ENCODE data around the gene C13orf46.
"Not testable (repeated sequence)": the region's sequence is repeated elsewhere in the genome, so short reads cannot be mapped to it uniquely, and the experiment has no call there.

The C13orf46 gene

DNA sequence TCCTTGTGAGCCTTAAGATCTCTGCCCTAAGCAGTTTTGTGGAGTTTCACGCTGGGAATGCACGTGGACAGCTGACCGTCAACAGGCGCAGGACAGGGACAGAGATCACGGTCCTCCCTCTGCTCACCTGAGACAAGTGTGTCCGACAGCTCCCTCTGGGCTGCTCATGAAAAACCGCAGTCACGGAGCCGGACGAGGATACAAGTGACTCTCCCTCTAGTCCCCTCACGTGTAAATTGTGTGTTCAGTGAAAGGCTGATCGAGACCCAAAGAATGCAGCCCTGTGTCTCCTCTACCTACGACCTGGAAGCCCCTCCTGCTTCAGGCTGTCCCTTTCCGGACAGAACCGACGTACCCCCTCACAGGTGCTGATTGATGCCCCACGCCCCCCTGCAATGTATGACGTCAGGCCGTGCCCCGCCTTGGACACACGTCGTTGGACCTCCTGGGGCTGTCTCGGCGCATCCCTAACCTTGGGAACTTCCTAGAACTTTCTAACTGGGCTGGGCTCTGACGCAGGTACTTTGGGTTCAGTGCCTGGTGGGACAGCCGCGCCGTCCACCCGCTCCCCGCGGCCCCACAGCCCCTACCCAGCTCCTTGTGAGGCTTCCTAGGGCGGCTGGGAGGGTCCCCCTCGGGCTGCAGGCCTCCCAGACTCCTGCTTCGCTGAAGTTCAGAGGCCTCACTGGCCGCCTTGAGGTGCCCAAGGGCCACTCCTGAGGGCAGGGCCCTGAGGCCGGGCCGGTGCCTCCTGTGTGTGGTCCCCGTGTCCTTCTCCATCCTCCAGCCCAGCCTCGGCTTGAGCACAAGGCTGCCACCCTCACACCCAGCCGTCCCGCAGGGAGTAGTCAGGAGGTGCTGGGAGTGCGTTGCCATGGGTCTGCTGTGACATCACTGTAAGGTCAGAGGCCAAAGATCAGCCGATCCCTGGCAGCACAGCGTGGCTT is at the start of gene C13orf46:
C13orf46 (minus strand) TSS at position 859 of the 947 bp plus-strand sequence; CDS start at position 780, 79 bp downstream.
- Histone ChIP-seq H3K4me1 (ENCODE audit: control insufficient read depth in 2 of 2, insufficient read depth in 2 of 2, low read length in 2 of 2) (peaks cover 15 to 20% of the 10 kb centered on the region in 2 donors), H3K27ac (ENCODE audit: low read depth in 2 of 2, low read length in 2 of 2) (no peak within 1 kb of the TSS), H3K9me3 (ENCODE audit: control insufficient read depth in 2 of 2, low read length in 2 of 2) (no peaks in the 10 kb centered on the region), H3K27me3 (ENCODE audit: control insufficient read depth in 2 of 2, insufficient read depth in 2 of 2, low read length in 2 of 2) (no peaks in the 10 kb centered on the region), H3K4me3 (ENCODE audit: low read length in 2 of 2) (no peak within 1 kb of the TSS), H3K36me3 (ENCODE audit: control insufficient read depth in 2 of 2, insufficient read depth in 2 of 2, low read length in 2 of 2) (peaks cover 0 to 2% of the 10 kb centered on the region in 2 donors), H3K9ac (ENCODE audit: low read depth in 1 of 2, low read length in 2 of 2) (no peak within 1 kb of the TSS)

DNA sequence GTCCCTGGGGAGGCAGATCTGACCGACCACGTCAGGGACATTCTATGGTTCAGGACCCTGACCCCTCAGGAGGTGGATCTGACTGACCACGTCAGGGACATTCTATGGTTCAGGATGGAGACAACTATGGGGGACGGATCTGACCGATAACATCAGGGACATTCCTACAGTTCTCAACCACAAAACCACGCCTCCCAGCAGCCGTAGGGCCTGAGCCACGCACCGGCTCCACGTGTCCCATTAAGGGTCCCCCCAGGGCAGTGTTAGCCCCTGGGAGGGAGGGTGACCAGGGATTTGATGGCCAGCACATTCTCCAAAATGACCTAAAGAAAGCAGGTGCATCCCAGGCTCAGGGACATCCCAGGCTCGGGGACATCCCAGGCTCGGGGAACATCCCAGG is 49.0 kb upstream of the C13orf46 start:
- Histone ChIP-seq H3K36me3 (ENCODE audit: control insufficient read depth in 2 of 2, insufficient read depth in 2 of 2, low read length in 2 of 2) (peaks cover 0 to 21% of the 10 kb centered on the region in 2 donors), H3K9ac (ENCODE audit: low read depth in 1 of 2, low read length in 2 of 2) (no peak overlapping the region), H3K27me3 (ENCODE audit: control insufficient read depth in 2 of 2, insufficient read depth in 2 of 2, low read length in 2 of 2) (no peaks in the 10 kb centered on the region), H3K4me3 (ENCODE audit: low read length in 2 of 2) (no peak overlapping the region), H3K9me3 (ENCODE audit: control insufficient read depth in 2 of 2, low read length in 2 of 2) (no peaks in the 10 kb centered on the region), H3K4me1 (ENCODE audit: control insufficient read depth in 2 of 2, insufficient read depth in 2 of 2, low read length in 2 of 2) (peaks cover 13 to 19% of the 10 kb centered on the region in 2 donors), H3K27ac (ENCODE audit: low read depth in 2 of 2, low read length in 2 of 2) (no peak overlapping the region)

GRCh38 chr13:114022309-114022669 is 48.4 kb upstream of the C13orf46 start:
- Histone ChIP-seq H3K27me3 (ENCODE audit: control insufficient read depth in 2 of 2, insufficient read depth in 2 of 2, low read length in 2 of 2) (no peaks in the 10 kb centered on the region), H3K36me3 (ENCODE audit: control insufficient read depth in 2 of 2, insufficient read depth in 2 of 2, low read length in 2 of 2) (peaks cover 0 to 24% of the 10 kb centered on the region in 2 donors), H3K4me3 (ENCODE audit: low read length in 2 of 2) (no peak overlapping the region), H3K27ac (ENCODE audit: low read depth in 2 of 2, low read length in 2 of 2) (no peak overlapping the region), H3K9me3 (ENCODE audit: control insufficient read depth in 2 of 2, low read length in 2 of 2) (no peaks in the 10 kb centered on the region), H3K9ac (ENCODE audit: low read depth in 1 of 2, low read length in 2 of 2) (no peak overlapping the region), H3K4me1 (ENCODE audit: control insufficient read depth in 2 of 2, insufficient read depth in 2 of 2, low read length in 2 of 2) (peaks cover 7 to 16% of the 10 kb centered on the region in 2 donors)

GRCh38 chr13:114021464-114022308 is 47.8 kb upstream of the C13orf46 start:
- H3K27me3 ChIP-seq (ENCODE audit: control insufficient read depth in 2 of 2, insufficient read depth in 2 of 2, low read length in 2 of 2), result no peaks in the 10 kb centered on the region
- no peak overlapping the region for H3K27ac ChIP-seq (ENCODE audit: low read depth in 2 of 2, low read length in 2 of 2)
- H3K9me3 ChIP-seq (ENCODE audit: control insufficient read depth in 2 of 2, low read length in 2 of 2), result no peaks in the 10 kb centered on the region
- peaks cover 4 to 13% of the 10 kb centered on the region in 2 donors for H3K4me1 ChIP-seq (ENCODE audit: control insufficient read depth in 2 of 2, insufficient read depth in 2 of 2, low read length in 2 of 2)
- peaks cover 0 to 24% of the 10 kb centered on the region in 2 donors for H3K36me3 ChIP-seq (ENCODE audit: control insufficient read depth in 2 of 2, insufficient read depth in 2 of 2, low read length in 2 of 2)
- no peak overlapping the region for H3K9ac ChIP-seq (ENCODE audit: low read depth in 1 of 2, low read length in 2 of 2)
- H3K4me3 ChIP-seq (ENCODE audit: low read length in 2 of 2), result no peak overlapping the region

GRCh38 chr13:114020750-114021463 is 47.0 kb upstream of the C13orf46 start:
- Histone ChIP-seq H3K27ac (ENCODE audit: low read depth in 2 of 2, low read length in 2 of 2) (no peak overlapping the region), H3K4me1 (ENCODE audit: control insufficient read depth in 2 of 2, insufficient read depth in 2 of 2, low read length in 2 of 2) (peaks cover under 1 to 10% of the 10 kb centered on the region in 2 donors), H3K27me3 (ENCODE audit: control insufficient read depth in 2 of 2, insufficient read depth in 2 of 2, low read length in 2 of 2) (no peaks in the 10 kb centered on the region), H3K36me3 (ENCODE audit: control insufficient read depth in 2 of 2, insufficient read depth in 2 of 2, low read length in 2 of 2) (peaks cover 0 to 28% of the 10 kb centered on the region in 2 donors), H3K9ac (ENCODE audit: low read depth in 1 of 2, low read length in 2 of 2) (no peak overlapping the region), H3K4me3 (ENCODE audit: low read length in 2 of 2) (no peak overlapping the region), H3K9me3 (ENCODE audit: control insufficient read depth in 2 of 2, low read length in 2 of 2) (no peaks in the 10 kb centered on the region)

GRCh38 chr13:114020134-114020533 is 46.3 kb upstream of the C13orf46 start:
- peaks cover 0 to 33% of the 10 kb centered on the region in 2 donors for H3K36me3 ChIP-seq (ENCODE audit: control insufficient read depth in 2 of 2, insufficient read depth in 2 of 2, low read length in 2 of 2)
- not testable (repeated sequence) for H3K4me1 ChIP-seq (ENCODE audit: control insufficient read depth in 2 of 2, insufficient read depth in 2 of 2, low read length in 2 of 2)

DNA sequence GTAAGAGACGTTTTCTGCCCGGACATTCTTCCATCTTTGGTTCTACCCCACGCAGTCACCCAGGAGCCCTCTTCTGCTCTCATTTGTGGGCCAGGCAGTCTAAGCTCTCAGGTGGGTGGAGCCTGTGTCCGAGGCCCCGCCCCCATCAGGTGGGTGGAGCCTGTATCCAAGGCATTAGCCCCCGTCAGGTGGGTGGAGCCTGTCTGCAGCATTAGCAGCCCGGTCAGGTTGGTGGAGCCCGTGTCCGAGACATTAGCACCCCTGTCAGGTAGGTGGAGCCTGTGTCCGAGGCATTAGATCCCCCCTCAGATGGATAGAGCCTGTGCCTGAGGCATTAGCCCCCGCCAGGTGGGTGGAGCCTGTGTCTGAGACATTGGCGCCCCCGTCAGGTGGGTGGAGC is 45.5 kb upstream of the C13orf46 start:
- Histone ChIP-seq H3K27ac (ENCODE audit: low read depth in 2 of 2, low read length in 2 of 2) (no peak overlapping the region), H3K4me3 (ENCODE audit: low read length in 2 of 2) (no peak overlapping the region), H3K9me3 (ENCODE audit: control insufficient read depth in 2 of 2, low read length in 2 of 2) (no peaks in the 10 kb centered on the region), H3K36me3 (ENCODE audit: control insufficient read depth in 2 of 2, insufficient read depth in 2 of 2, low read length in 2 of 2) (peaks cover 0 to 36% of the 10 kb centered on the region in 2 donors), H3K4me1 (ENCODE audit: control insufficient read depth in 2 of 2, insufficient read depth in 2 of 2, low read length in 2 of 2) (peaks cover 10% of the 10 kb centered on the region in 2 donors), H3K9ac (ENCODE audit: low read depth in 1 of 2, low read length in 2 of 2) (no peak overlapping the region), H3K27me3 (ENCODE audit: control insufficient read depth in 2 of 2, insufficient read depth in 2 of 2, low read length in 2 of 2) (no peaks in the 10 kb centered on the region)

More at GRCh38 chr13:114020134-114020533, 46.3 kb upstream of the C13orf46 start:
- H3K27ac ChIP-seq (ENCODE audit: low read depth in 2 of 2, low read length in 2 of 2); H3K4me3 ChIP-seq (ENCODE audit: low read length in 2 of 2); H3K27me3 ChIP-seq (ENCODE audit: control insufficient read depth in 2 of 2, insufficient read depth in 2 of 2, low read length in 2 of 2); H3K9me3 ChIP-seq (ENCODE audit: control insufficient read depth in 2 of 2, low read length in 2 of 2); H3K9ac ChIP-seq (ENCODE audit: low read depth in 1 of 2, low read length in 2 of 2): not testable (repeated sequence)

DNA sequence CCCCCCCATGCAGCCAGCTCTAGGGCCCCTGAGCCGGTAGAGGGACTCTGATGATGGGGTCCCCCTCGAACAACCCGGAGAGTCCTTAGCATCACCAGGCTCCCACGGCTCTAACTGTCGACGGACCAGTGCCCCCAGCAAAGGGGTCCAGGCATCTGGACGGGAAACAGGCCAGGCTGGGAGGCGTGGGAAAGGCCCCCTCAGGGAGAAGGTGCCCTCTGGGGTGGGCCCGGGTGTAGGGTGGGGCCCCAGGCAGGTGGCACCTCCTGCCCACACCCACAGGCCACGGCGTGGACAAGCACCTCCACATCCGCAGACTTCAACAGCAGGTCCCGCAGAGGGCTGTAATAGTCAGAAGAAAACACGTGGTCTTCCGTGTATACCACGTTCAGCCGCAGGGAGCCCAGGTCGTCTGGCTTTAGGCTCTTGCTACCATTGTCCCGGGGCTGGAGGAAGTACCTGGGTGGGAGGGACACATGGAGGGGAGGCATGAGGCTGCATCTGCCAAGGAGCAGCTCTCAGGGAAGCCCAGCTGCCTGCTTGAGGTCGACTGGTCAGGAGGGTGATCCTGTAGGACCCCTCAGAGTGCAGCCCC is 44.7 kb upstream of the C13orf46 start:
- no peak overlapping the region for H3K9ac ChIP-seq (ENCODE audit: low read depth in 1 of 2, low read length in 2 of 2)
- H3K36me3 ChIP-seq (ENCODE audit: control insufficient read depth in 2 of 2, insufficient read depth in 2 of 2, low read length in 2 of 2), result peaks cover 0 to 33% of the 10 kb centered on the region in 2 donors
- H3K27me3 ChIP-seq (ENCODE audit: control insufficient read depth in 2 of 2, insufficient read depth in 2 of 2, low read length in 2 of 2), result no peaks in the 10 kb centered on the region
- H3K27ac ChIP-seq (ENCODE audit: low read depth in 2 of 2, low read length in 2 of 2), result no peak overlapping the region
- H3K4me3 ChIP-seq (ENCODE audit: low read length in 2 of 2), result no peak overlapping the region
- H3K4me1 ChIP-seq (ENCODE audit: control insufficient read depth in 2 of 2, insufficient read depth in 2 of 2, low read length in 2 of 2), result peaks cover 10% of the 10 kb centered on the region in 2 donors
- H3K9me3 ChIP-seq (ENCODE audit: control insufficient read depth in 2 of 2, low read length in 2 of 2), result no peaks in the 10 kb centered on the region

GRCh38 chr13:114017966-114018365 is 44.1 kb upstream of the C13orf46 start:
- H3K27me3 ChIP-seq (ENCODE audit: control insufficient read depth in 2 of 2, insufficient read depth in 2 of 2, low read length in 2 of 2), result no peaks in the 10 kb centered on the region
- H3K36me3 ChIP-seq (ENCODE audit: control insufficient read depth in 2 of 2, insufficient read depth in 2 of 2, low read length in 2 of 2), result peaks cover 0 to 34% of the 10 kb centered on the region in 2 donors
- H3K9ac ChIP-seq (ENCODE audit: low read depth in 1 of 2, low read length in 2 of 2), result no peak overlapping the region
- H3K9me3 ChIP-seq (ENCODE audit: control insufficient read depth in 2 of 2, low read length in 2 of 2), result no peaks in the 10 kb centered on the region
- peaks cover 10% of the 10 kb centered on the region in 2 donors for H3K4me1 ChIP-seq (ENCODE audit: control insufficient read depth in 2 of 2, insufficient read depth in 2 of 2, low read length in 2 of 2)
- no peak overlapping the region for H3K4me3 ChIP-seq (ENCODE audit: low read length in 2 of 2)
- H3K27ac ChIP-seq (ENCODE audit: low read depth in 2 of 2, low read length in 2 of 2), result no peak overlapping the region

Measured in mucosa of rectum (tissue), 2 donors.